ENCODE results near the gene WDR35. TPM values are rescaled to one million over a fixed set of nuclear protein-coding genes. Genes with fewer than 3 reads are reported as not detected.

Gene WDR35
- total RNA-seq, 1 experiment from 2014 or later = 7.9 TPM

Other genes starting within 250 kb of the WDR35 start
- 5.8 and 11.9 TPM in 2 replicates for gene TTC32, start 88.1 kb downstream of the WDR35 start, total RNA-seq (2014; rRNA removed; shearing (Covaris generic))
- 2.9 and 4.3 TPM in 2 replicates for gene MATN3, start 22.6 kb upstream of the WDR35 start, total RNA-seq (2014; rRNA removed; shearing (Covaris generic))
- 161 and 214 TPM in 2 replicates for gene LAPTM4A, start 61.5 kb upstream of the WDR35 start, total RNA-seq (2014; rRNA removed; shearing (Covaris generic))
- gene SDC1, start 235.0 kb upstream of the WDR35 start, total RNA-seq (2014; rRNA removed; shearing (Covaris generic)) = 75.2 and 117 TPM in 2 replicates